Thyroid gland (tissue), 4 donors: ENCODE data around the gene GGTA1. TPM values are rescaled to one million over a fixed set of nuclear protein-coding genes. Genes with fewer than 3 reads are reported as not detected.
A peak's percentile ranks its signal among the peaks of the same experiment; 100 is the strongest.

ENCODE experiments used
- DNase-seq, 2 donors: peaks; one replicate each; pipeline ENCODE4 v3.0.0-alpha.2; 2019
- H3K27ac ChIP-seq, 3 donors: fragments of 200-600 bp; sonication (generic); 1 replicate in 2 of 3; 2 replicates in 1 of 3; pipeline ENCODE4 v1.5.1; 2016 to 2019; ENCODE audit warnings: mild to moderate bottlenecking in 1 of 3, moderate library complexity in 1 of 3
- H3K27me3 ChIP-seq: fragments of 200-600 bp; sonication (generic); one replicate; pipeline ENCODE4 v1.5.1; 2019
- H3K36me3 ChIP-seq, 2 donors: fragments of 200-600 bp; sonication (generic); one replicate each; pipeline ENCODE4 v1.5.1; 2016 to 2019
- H3K4me1 ChIP-seq, 2 donors: fragments of 200-600 bp; sonication (generic); one replicate each; pipeline ENCODE4 v1.5.1; 2017 to 2019
- H3K4me3 ChIP-seq, 3 donors: fragments of 200-600 bp; sonication (generic); replicated peaks in 1 of 3; 1 replicate in 2 of 3; 2 replicates in 1 of 3; pipeline ENCODE4 v1.5.1; 2016; ENCODE audit warnings: mild to moderate bottlenecking in 1 of 3
- H3K9me3 ChIP-seq: fragments of 200-600 bp; sonication (generic); one replicate; pipeline ENCODE4 v1.5.1; 2017
- POLR2A ChIP-seq, 2 donors: fragments of 450-650 bp; IDR thresholded peaks; one replicate each; pipeline ENCODE4 v1.6.1; 2017; ENCODE audit warnings: antibody characterized with exemption in 2 of 2, mild to moderate bottlenecking in 2 of 2, moderate library complexity in 1 of 2
- WGBS, 2 donors: methylation state at CpG; one replicate each; pipeline ENCODE4 v1.1.5; 2017; 5-methylcytosine and 5-hydroxymethylcytosine counted together
- intact Hi-C: fragments of 100-400 bp; cut with DNase I; formaldehyde crosslinking; loops from one replicate; pipeline ENCODE4 v1.15.1; 2023
- total RNA-seq, 4 donors: library from RNA; depleted of rRNA; stranded (reverse); fragments of >200 nt; gene quantifications; one replicate each; pipeline ENCODE4 v1.2.3, GENCODE V29; 2016
- TF ChIP-seq, protein P1 (sequence below), 6 experiments: fragments of 200-600 bp in 3 of 6; fragments of 450-650 bp in 3 of 6; sonication (generic) in 3 of 6; IDR thresholded peaks; one replicate each; pipeline ENCODE4 v1.5.1; 2016 to 2019; ENCODE audit warnings: antibody characterized with exemption in 6 of 6, mild to moderate bottlenecking in 2 of 6, inconsistent platforms in 1 of 6, moderate library complexity in 1 of 6

GGTA1 gene
- total RNA-seq, result 10 to 100 TPM in 2 of 4 donors, 1 to 10 TPM in 2; 5.5 to 18.4 (median 7.9) TPM

DNA sequence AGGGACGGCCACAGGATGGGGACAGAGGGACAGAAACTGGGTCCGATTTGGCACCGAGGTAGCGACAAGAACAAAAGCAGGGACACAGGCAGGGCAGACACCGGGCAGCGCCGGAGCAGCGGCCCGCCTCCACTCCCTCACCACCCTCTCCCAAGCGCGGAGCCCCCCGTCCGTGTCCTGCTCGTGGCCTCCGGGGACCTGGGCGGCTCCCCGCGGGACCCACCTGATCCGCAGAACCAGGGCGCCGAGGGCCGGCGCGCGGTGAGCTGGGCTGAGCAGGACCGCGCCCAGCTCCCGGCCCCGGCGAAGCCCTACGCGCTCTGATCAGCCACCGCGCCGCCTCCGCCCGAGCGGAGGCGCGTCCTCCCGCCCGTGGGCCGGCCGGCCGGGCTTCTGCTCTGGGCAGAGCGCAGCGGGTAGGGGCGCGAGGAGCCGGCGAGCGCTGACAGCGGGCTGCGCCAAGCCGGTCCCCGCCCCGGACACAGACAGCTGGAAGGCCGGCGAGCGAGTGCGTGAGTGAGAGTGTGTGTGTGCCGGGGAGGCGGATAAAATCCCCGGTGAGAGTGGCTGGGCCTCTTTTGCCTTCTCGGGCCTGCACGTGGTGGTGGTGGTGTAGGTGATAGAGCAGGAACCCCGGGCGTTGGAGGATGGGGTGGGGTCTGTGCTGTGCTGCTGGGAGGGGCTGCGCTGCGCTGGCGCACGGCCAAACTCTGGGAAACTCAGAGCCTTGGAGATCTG is at the start of gene GGTA1:
Gene GGTA1, minus strand, starts transcription at position 418 of the 738 bp plus-strand sequence. CDS start 31,922 bp downstream, outside the sequence.
- Histone ChIP-seq H3K4me1 (peaks cover 17 to 26% of the 10 kb centered on the region in 2 donors), H3K27me3 (no peaks in the 10 kb centered on the region), H3K27ac (peak within 1 kb of the TSS; percentile 18 to 58 (median 19)), H3K9me3 (no peaks in the 10 kb centered on the region), H3K36me3 (no peaks in the 10 kb centered on the region), H3K4me3 (peak within 1 kb of the TSS; percentile 18 to 37 (median 34))
- peak in 1 of 2 donors; percentile 16 for TF ChIP-seq POLR2A (IDR thresholded peaks at IDR 0.05)
- TF ChIP-seq, protein P1, sequence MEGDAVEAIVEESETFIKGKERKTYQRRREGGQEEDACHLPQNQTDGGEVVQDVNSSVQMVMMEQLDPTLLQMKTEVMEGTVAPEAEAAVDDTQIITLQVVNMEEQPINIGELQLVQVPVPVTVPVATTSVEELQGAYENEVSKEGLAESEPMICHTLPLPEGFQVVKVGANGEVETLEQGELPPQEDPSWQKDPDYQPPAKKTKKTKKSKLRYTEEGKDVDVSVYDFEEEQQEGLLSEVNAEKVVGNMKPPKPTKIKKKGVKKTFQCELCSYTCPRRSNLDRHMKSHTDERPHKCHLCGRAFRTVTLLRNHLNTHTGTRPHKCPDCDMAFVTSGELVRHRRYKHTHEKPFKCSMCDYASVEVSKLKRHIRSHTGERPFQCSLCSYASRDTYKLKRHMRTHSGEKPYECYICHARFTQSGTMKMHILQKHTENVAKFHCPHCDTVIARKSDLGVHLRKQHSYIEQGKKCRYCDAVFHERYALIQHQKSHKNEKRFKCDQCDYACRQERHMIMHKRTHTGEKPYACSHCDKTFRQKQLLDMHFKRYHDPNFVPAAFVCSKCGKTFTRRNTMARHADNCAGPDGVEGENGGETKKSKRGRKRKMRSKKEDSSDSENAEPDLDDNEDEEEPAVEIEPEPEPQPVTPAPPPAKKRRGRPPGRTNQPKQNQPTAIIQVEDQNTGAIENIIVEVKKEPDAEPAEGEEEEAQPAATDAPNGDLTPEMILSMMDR (IDR thresholded peaks at IDR 0.05), result no peak
- intact Hi-C loops, result no loop called here
- peak; percentile 45 to 60 for DNase-seq
- 1 to 4% methylated on average over 10 to 25 of the region's 72 CpGs for WGBS, 2 donors

GRCh38 chr9:121548666-121549065 is 49.0 kb upstream of the GGTA1 start:
- H3K27me3 ChIP-seq, result no peaks in the 10 kb centered on the region
- H3K4me3 ChIP-seq, result no peak overlapping the region
- TF ChIP-seq, protein P1 (IDR thresholded peaks at IDR 0.05), result no peak
- TF ChIP-seq POLR2A (IDR thresholded peaks at IDR 0.05), result no peak
- H3K9me3 ChIP-seq, result no peaks in the 10 kb centered on the region
- H3K27ac ChIP-seq, result no peak overlapping the region
- intact Hi-C loops, result loop anchor here (10.0 kb wide), 1 partner anchor 316 kb away; no protein-coding TSS in a partner anchor
- 90 to 93% methylated on average over 2 of the region's 2 CpGs for WGBS, 2 donors
- DNase-seq, result no peak
- no peaks in the 10 kb centered on the region for H3K36me3 ChIP-seq
- peaks cover 0 to 18% of the 10 kb centered on the region in 2 donors for H3K4me1 ChIP-seq

- Histone ChIP-seq H3K27me3 (no peaks in the 10 kb centered on the region), H3K9me3 (no peaks in the 10 kb centered on the region), H3K36me3 (no peaks in the 10 kb centered on the region), H3K4me1 (peaks cover 0 to 18% of the 10 kb centered on the region in 2 donors), H3K4me3 (peak overlapping the region in 1 of 3 donors; percentile 17), H3K27ac (no peak overlapping the region)
- peak; percentile 98 to 99 for DNase-seq
- TF ChIP-seq, protein P1 (IDR thresholded peaks at IDR 0.05), result peak; percentile 81 to 99 (median 92)
- peak in 1 of 2 donors; percentile 27 for TF ChIP-seq POLR2A (IDR thresholded peaks at IDR 0.05)
- 0 to 2% methylated on average over 2 to 7 of the region's 27 CpGs for WGBS, 2 donors
- intact Hi-C loops, result loop anchor here (10.0 kb wide), 1 partner anchor 319 kb away; no protein-coding TSS in a partner anchor
These were observed 46.3 kb upstream of the GGTA1 start for GRCh38 chr9:121545875-121546423.

DNA sequence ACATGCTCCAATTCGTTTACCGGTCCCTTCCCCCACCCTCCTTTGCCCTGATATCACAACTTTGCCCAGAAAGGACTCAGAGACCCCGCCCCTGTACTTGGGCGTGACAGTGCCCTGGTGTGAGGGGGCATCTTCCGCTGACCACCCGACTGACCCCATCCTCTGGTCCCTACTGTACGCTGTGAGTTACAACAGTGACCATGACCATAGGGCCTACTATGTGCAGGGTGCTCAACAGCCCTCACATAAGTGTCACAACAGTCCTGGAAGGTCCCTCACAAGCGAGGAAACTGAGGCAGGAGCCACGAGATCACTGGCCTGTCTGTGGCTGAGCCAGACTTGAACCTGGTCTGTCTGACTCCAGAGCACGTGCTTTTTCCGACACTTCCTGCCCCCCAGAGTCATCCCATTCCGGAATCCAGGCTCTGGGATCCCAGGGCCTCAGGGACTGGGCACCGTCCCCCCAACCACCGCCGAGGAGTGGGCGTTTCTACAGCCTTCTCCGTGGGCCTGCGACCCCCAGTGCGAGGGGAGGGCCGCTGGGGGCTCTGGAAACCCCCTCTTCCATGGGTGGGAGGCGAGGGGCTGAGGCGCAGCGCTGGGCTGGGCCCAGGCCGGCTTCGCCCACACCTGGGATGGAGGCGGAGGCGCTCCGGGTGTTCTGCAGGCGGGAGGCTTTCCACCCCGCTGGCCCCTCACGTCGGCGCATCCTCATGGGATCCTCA is 45.7 kb upstream of the GGTA1 start:
- Histone ChIP-seq H3K4me3 (no peak overlapping the region), H3K9me3 (no peaks in the 10 kb centered on the region), H3K27me3 (no peaks in the 10 kb centered on the region), H3K27ac (no peak overlapping the region), H3K4me1 (peaks cover 0 to 13% of the 10 kb centered on the region in 2 donors), H3K36me3 (no peaks in the 10 kb centered on the region)
- no peak for TF ChIP-seq POLR2A (IDR thresholded peaks at IDR 0.05)
- TF ChIP-seq, protein P1 (IDR thresholded peaks at IDR 0.05), result no peak
- 55 to 70% methylated on average over 13 to 19 of the region's 33 CpGs for WGBS, 2 donors
- intact Hi-C loops, result loop anchor here (10.0 kb wide), 1 partner anchor 319 kb away; no protein-coding TSS in a partner anchor
- DNase-seq, result no peak
